ENCODE measurements around the gene SNTG2.

SNTG2 gene

DNA sequence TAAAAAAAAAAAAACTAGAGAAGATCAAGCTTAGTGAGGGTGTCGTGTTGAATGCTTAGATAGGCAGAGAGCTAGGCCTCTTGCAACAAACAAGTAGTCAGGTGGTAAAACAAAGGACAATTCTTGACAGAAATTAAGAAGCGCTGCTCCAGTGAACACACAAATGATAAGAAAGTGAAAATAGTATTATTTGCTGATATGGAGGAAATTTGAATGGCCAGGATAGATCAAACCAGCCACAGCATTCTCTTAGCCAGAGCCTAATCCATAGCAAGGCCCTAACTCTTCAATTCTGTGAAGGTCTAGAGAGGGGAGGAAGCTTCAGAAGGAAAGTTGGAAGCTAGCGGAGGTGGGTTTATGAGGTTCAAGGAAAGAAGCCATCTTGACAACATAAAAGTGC, 121.0 kb downstream of the SNTG2 start:
- TF ChIP-seq, protein P1, sequence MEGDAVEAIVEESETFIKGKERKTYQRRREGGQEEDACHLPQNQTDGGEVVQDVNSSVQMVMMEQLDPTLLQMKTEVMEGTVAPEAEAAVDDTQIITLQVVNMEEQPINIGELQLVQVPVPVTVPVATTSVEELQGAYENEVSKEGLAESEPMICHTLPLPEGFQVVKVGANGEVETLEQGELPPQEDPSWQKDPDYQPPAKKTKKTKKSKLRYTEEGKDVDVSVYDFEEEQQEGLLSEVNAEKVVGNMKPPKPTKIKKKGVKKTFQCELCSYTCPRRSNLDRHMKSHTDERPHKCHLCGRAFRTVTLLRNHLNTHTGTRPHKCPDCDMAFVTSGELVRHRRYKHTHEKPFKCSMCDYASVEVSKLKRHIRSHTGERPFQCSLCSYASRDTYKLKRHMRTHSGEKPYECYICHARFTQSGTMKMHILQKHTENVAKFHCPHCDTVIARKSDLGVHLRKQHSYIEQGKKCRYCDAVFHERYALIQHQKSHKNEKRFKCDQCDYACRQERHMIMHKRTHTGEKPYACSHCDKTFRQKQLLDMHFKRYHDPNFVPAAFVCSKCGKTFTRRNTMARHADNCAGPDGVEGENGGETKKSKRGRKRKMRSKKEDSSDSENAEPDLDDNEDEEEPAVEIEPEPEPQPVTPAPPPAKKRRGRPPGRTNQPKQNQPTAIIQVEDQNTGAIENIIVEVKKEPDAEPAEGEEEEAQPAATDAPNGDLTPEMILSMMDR (IDR thresholded peaks at IDR 0.05; ENCODE audit: borderline replicate concordance, insufficient read depth, low read depth, low read length) = no peak
- H3K4me3 ChIP-seq (ENCODE audit: low read depth, low read length) = no peak overlapping the region

DNA sequence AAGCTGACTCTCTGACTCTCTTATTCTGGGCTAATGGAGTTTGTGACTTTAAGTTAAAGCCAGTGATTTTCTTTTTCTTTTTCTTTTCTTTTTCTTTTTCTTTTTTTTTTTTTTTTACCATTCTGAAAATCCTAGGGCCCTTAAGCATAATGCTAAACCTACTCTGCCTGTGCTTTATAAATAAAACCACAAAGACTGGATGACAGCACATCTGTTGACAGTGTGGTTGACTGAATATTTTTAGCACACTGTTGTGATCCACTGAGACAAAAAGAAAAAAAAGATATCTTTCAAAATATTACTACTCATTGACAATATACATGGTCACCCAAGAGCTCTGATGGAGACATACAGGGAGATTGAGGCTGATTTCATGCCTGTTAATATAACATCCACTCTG, 121.6 kb downstream of the SNTG2 start:
- no peak overlapping the region for H3K4me3 ChIP-seq (ENCODE audit: low read depth, low read length)
- TF ChIP-seq, protein P1 (IDR thresholded peaks at IDR 0.05; ENCODE audit: borderline replicate concordance, insufficient read depth, low read depth, low read length) = no peak

DNA sequence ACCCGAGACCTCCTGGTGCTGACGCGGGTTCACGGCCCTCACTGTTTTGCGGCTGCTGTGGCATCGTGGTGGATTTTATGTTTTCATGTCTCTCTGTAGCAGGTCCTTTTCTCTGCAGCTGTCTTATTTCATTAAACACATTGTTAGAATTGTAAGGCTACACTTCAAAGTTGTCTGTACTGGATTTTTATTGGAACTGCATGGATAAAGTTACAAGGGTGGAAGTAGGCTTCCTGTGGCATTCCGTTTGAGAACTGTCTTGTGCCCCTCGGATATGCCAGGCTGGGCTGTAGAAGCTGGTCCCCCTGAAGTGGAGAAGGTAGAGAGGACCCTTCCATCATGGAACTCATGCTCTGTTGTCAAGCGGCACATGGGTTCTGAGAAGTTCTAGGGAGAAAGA, 127.3 kb downstream of the SNTG2 start:
- no peak overlapping the region for H3K4me3 ChIP-seq (ENCODE audit: low read depth, low read length)
- TF ChIP-seq, protein P1 (IDR thresholded peaks at IDR 0.05; ENCODE audit: borderline replicate concordance, insufficient read depth, low read depth, low read length) = no peak

DNA sequence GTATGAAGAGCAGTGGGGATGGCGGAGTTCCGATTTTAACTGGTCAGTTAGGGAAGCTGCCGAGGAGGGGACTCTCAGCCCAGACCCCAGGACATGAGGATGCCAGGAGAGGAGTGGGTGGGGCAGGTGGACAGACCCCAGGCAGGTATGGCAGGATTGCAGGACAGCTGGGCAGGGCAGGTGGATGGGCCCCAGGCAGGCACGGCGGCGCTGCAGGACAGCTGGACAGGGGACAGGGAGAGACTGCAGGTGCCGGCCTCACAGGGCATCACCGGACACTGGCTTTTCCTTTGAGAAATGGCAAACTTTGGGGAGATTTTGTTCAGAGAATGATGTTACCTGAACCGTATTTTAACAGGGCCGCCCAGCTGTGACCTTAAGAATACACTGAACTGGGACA, 127.7 kb downstream of the SNTG2 start:
- TF ChIP-seq, protein P1 (IDR thresholded peaks at IDR 0.05; ENCODE audit: borderline replicate concordance, insufficient read depth, low read depth, low read length) = no peak
- no peak overlapping the region for H3K4me3 ChIP-seq (ENCODE audit: low read depth, low read length)

DNA sequence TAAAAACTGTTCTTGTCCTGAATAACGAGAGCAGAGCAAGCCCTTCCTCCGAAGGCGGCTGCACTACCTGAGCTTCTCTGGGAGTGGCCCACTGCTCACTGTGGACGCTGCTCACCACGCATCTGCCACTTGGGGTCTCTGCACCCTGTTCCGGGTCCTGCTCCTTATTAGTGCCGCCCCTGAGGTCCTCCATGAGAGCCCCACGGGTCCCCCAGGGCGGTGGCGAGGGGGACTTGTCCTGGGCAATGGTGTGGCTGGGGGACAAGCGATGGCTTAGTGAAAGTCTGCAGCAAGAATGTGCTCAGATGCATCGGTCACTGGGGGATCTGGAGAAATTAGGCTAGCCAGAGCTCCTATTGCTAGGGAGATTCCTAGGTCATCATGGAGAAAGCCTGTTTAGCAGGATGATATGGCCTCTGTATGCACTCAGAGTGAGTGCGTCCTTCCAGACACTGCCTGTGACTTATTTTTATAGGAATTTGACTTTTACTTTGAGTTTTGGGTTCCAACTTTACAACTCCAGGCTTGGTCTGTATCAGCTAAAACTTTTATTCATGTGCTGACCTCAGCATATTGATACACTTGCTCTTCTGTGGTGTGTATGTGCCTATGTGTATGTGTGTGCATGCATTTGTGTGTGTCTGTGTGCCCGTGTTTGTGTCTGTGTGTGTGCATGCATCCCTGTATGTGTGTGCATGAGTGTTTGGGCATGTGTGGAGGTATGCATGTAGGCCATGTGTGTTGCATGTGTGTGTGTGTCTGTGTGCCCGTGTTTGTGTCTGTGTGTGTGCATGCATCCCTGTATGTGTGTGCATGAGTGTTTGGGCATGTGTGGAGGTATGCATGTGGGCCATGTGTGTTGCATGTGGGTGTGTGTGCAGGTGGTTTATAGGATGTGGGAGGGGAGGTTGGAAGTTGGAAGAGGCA, 129.5 kb downstream of the SNTG2 start:
- no peak overlapping the region for H3K4me3 ChIP-seq (ENCODE audit: low read depth, low read length)
- TF ChIP-seq, protein P1 (IDR thresholded peaks at IDR 0.05; ENCODE audit: borderline replicate concordance, insufficient read depth, low read depth, low read length) = no peak

DNA sequence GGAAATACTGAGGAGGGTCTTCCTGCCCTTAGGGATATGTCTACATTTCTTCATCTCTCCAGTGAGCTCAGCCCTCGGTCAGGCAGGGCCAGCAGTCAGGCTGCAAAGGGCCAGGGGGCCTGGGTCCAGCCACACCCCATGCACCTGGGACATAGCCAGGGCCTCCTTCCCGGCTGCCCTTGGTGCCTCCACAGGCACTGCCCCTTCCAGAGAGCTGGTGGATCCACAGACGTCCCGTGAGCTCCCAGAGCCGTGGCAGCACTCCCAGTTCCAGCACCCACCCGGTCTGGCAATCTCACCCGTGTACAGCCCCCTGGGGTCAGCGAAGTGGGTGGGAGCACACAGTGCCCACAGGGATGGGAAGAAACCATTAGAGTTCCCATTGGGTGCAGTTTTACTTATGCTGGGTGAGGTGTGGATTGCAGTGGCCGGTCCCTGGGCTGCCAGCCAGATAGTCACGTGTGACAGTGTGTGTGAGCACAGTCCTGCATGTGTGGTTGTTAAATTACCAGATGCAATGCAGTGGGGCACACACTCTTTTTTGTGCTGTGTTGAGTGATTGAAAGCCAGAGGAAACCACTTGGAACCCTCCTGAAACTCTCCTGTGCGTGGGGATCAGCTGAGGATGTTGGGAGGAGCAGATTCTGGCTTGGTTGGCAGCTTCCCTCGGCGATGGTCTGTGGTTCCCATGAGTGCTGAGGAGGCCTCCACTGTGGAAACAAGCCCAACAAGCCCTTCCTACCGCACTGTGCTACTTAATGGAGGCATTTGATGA, 131.0 kb downstream of the SNTG2 start:
- H3K4me3 ChIP-seq (ENCODE audit: low read depth, low read length) = no peak overlapping the region
- TF ChIP-seq, protein P1 (IDR thresholded peaks at IDR 0.05; ENCODE audit: borderline replicate concordance, insufficient read depth, low read depth, low read length) = no peak
